Suprapubic skin (tissue), 4 donors: Measurements from ENCODE around the gene LAYN. TPM values are rescaled to one million over a fixed set of nuclear protein-coding genes. Genes with fewer than 3 reads are reported as not detected.

ENCODE experiments used
- DNase-seq, 2 donors: peaks; one replicate each; pipeline ENCODE4 v3.0.0-alpha.2; 2019; ENCODE audit warnings: low spot score in 2 of 2
- H3K27ac ChIP-seq: fragments of 200-600 bp; sonication (generic); one replicate; pipeline ENCODE4 v1.5.1; 2019
- H3K27me3 ChIP-seq: fragments of 200-600 bp; sonication (generic); one replicate; pipeline ENCODE4 v1.5.1; 2019
- H3K36me3 ChIP-seq: fragments of 200-600 bp; sonication (generic); one replicate; pipeline ENCODE4 v1.5.1; 2019
- H3K4me1 ChIP-seq: fragments of 200-600 bp; sonication (generic); one replicate; pipeline ENCODE4 v1.5.1; 2019
- H3K4me3 ChIP-seq: fragments of 200-600 bp; sonication (generic); one replicate; pipeline ENCODE4 v1.5.1; 2019; ENCODE audit warnings: mild to moderate bottlenecking
- H3K9me3 ChIP-seq: fragments of 200-600 bp; sonication (generic); one replicate; pipeline ENCODE4 v1.5.1; 2019
- CTCF ChIP-seq, 2 donors: fragments of 200-600 bp in 1 of 2; fragments of 450-650 bp in 1 of 2; sonication (generic) in 1 of 2; IDR thresholded peaks; one replicate each; pipeline ENCODE4 v1.5.1; 2016 to 2019; ENCODE audit warnings: antibody characterized with exemption in 2 of 2, mild to moderate bottlenecking in 1 of 2, moderate library complexity in 1 of 2
- EP300 ChIP-seq: sonication (generic); formaldehyde crosslinking; IDR thresholded peaks from one replicate; pipeline ENCODE4 v1.6.1; 2017; ENCODE audit warnings: antibody characterized with exemption
- POLR2A ChIP-seq, 2 donors: fragments of 450-650 bp; IDR thresholded peaks; one replicate each; pipeline ENCODE4 v1.6.1; 2017; ENCODE audit warnings: antibody characterized with exemption in 2 of 2, mild to moderate bottlenecking in 2 of 2, moderate library complexity in 2 of 2
- POLR2AphosphoS5 ChIP-seq, 3 donors: sonication (generic); formaldehyde crosslinking; IDR thresholded peaks; one replicate each; pipeline ENCODE4 v1.6.1; 2017; ENCODE audit warnings: antibody characterized with exemption in 3 of 3
- WGBS: methylation state at CpG from one replicate; pipeline ENCODE4 v1.1.5; 2018; 5-methylcytosine and 5-hydroxymethylcytosine counted together
- total RNA-seq, 4 donors: library from RNA; depleted of rRNA; stranded (reverse); fragments of >200 nt; gene quantifications; one replicate each; pipeline ENCODE4 v1.1.0, GENCODE V29; 2016

The LAYN gene
- total RNA-seq, 4 donors from 2014 or later: 1.5 to 4.7 (median 1.9) TPM

- no peaks in the 10 kb centered on the region for H3K27me3 ChIP-seq
- H3K4me1 ChIP-seq: no peaks in the 10 kb centered on the region
- WGBS: 56% methylated on average over 3 of the region's 3 CpGs
- TF ChIP-seq POLR2A (IDR thresholded peaks at IDR 0.05) (no peak), POLR2AphosphoS5 (IDR thresholded peaks at IDR 0.05) (no peak), EP300 (no peak), CTCF (IDR thresholded peaks at IDR 0.05) (no peak)
- H3K27ac ChIP-seq: no peak overlapping the region
- no peak for DNase-seq
- H3K4me3 ChIP-seq: no peak overlapping the region
- no peaks in the 10 kb centered on the region for H3K9me3 ChIP-seq
- H3K36me3 ChIP-seq: no peaks in the 10 kb centered on the region
These were observed 9.3 kb downstream of the LAYN start for GRCh38 chr11:111549869-111550203.

GRCh38 chr11:111550258-111550657, 9.7 kb downstream of the LAYN start:
- DNase-seq: no peak
- Histone ChIP-seq H3K4me3 (no peak overlapping the region), H3K27ac (no peak overlapping the region), H3K4me1 (no peaks in the 10 kb centered on the region), H3K36me3 (no peaks in the 10 kb centered on the region), H3K9me3 (no peaks in the 10 kb centered on the region), H3K27me3 (no peaks in the 10 kb centered on the region)
- TF ChIP-seq POLR2AphosphoS5 (IDR thresholded peaks at IDR 0.05): no peak
- TF ChIP-seq EP300: no peak
- no peak for TF ChIP-seq CTCF (IDR thresholded peaks at IDR 0.05)
- TF ChIP-seq POLR2A (IDR thresholded peaks at IDR 0.05): no peak
- WGBS: 81% methylated on average over 2 of the region's 2 CpGs

- no peak overlapping the region for H3K4me3 ChIP-seq
- no peaks in the 10 kb centered on the region for H3K36me3 ChIP-seq
- H3K27me3 ChIP-seq: no peaks in the 10 kb centered on the region
- DNase-seq: no peak
- H3K4me1 ChIP-seq: no peaks in the 10 kb centered on the region
- no peak overlapping the region for H3K27ac ChIP-seq
- TF ChIP-seq POLR2AphosphoS5 (IDR thresholded peaks at IDR 0.05) (no peak), CTCF (IDR thresholded peaks at IDR 0.05) (no peak), POLR2A (IDR thresholded peaks at IDR 0.05) (no peak), EP300 (no peak)
- H3K9me3 ChIP-seq: no peaks in the 10 kb centered on the region
These were observed 14.0 kb downstream of the LAYN start for GRCh38 chr11:111554532-111554931.

GRCh38 chr11:111555255-111555654, 14.7 kb downstream of the LAYN start:
- H3K27me3 ChIP-seq: no peaks in the 10 kb centered on the region
- no peak overlapping the region for H3K27ac ChIP-seq
- H3K4me1 ChIP-seq: no peaks in the 10 kb centered on the region
- H3K9me3 ChIP-seq: no peaks in the 10 kb centered on the region
- DNase-seq: no peak
- no peak overlapping the region for H3K4me3 ChIP-seq
- no peaks in the 10 kb centered on the region for H3K36me3 ChIP-seq
- no peak for TF ChIP-seq EP300
- no peak for TF ChIP-seq POLR2AphosphoS5 (IDR thresholded peaks at IDR 0.05)
- no peak for TF ChIP-seq CTCF (IDR thresholded peaks at IDR 0.05)
- TF ChIP-seq POLR2A (IDR thresholded peaks at IDR 0.05): no peak

GRCh38 chr11:111557425-111558111, 17.0 kb downstream of the LAYN start:
- no peak for DNase-seq
- TF ChIP-seq EP300 (no peak), POLR2A (IDR thresholded peaks at IDR 0.05) (no peak), POLR2AphosphoS5 (IDR thresholded peaks at IDR 0.05) (no peak), CTCF (IDR thresholded peaks at IDR 0.05) (no peak)
- no peaks in the 10 kb centered on the region for H3K27me3 ChIP-seq
- WGBS: 77% methylated on average over 5 of the region's 5 CpGs
- no peak overlapping the region for H3K4me3 ChIP-seq
- H3K36me3 ChIP-seq: no peaks in the 10 kb centered on the region
- H3K27ac ChIP-seq: no peak overlapping the region
- H3K9me3 ChIP-seq: no peaks in the 10 kb centered on the region
- H3K4me1 ChIP-seq: no peaks in the 10 kb centered on the region
